HepG2 (cell line): Measurements from ENCODE around the gene SYNGAP1. TPM values are rescaled to one million over a fixed set of nuclear protein-coding genes. Genes with fewer than 3 reads are reported as not detected.

Experiments
- KAT8 ChIP-seq: IDR thresholded peaks from 2 replicates; pipeline ENCODE4 v1.6.1; 2016; ENCODE audit warnings: missing genetic modification reagents, missing compliant biosample characterization
- KDM6A ChIP-seq: IDR thresholded peaks from 2 replicates; pipeline ENCODE4 v1.6.1; 2016; ENCODE audit warnings: low read depth
- KMT2B ChIP-seq: IDR thresholded peaks from 2 replicates; pipeline ENCODE4 v1.6.1; 2016; ENCODE audit warnings: missing genetic modification reagents, missing compliant biosample characterization
- NFATC3 ChIP-seq: sonication (generic); formaldehyde crosslinking; IDR thresholded peaks from 2 replicates; pipeline ENCODE4 v1.5.1; 2020; ENCODE audit warnings: mild to moderate bottlenecking, missing genetic modification reagents
- PHF5A ChIP-seq: IDR thresholded peaks from one replicate; pipeline ENCODE4 v1.6.1; 2018; ENCODE audit warnings: low read depth, missing genetic modification reagents; ENCODE audit not compliant: unreplicated experiment
- PLRG1 ChIP-seq: fragments of 450-650 bp; conservative IDR thresholded peaks from 2 replicates; pipeline ENCODE4 v1.6.1; 2016
- SAFB2 ChIP-seq: sonication (generic); formaldehyde crosslinking; IDR thresholded peaks from 2 replicates; pipeline ENCODE4 v1.5.1; 2020; ENCODE audit warnings: missing genetic modification reagents, low read depth, mild to moderate bottlenecking, borderline replicate concordance
- SALL2 ChIP-seq: sonication (generic); formaldehyde crosslinking; IDR thresholded peaks from 2 replicates; pipeline ENCODE4 v1.8.1; 2023; ENCODE audit warnings: mild to moderate bottlenecking, missing genetic modification reagents, inconsistent platforms
- TMF1 ChIP-seq: sonication (generic); formaldehyde crosslinking; IDR thresholded peaks from 2 replicates; pipeline ENCODE4 v1.8.1; 2022; ENCODE audit warnings: low read depth, missing genetic modification reagents
- ZNF17 ChIP-seq: sonication (generic); formaldehyde crosslinking; IDR thresholded peaks from 2 replicates; pipeline ENCODE4 v1.5.0; 2020; ENCODE audit warnings: mild to moderate bottlenecking, missing genetic modification reagents
- ZNF564 ChIP-seq: sonication (generic); formaldehyde crosslinking; IDR thresholded peaks from 2 replicates; pipeline ENCODE4 v1.8.1; 2023; ENCODE audit warnings: mild to moderate bottlenecking, missing genetic modification reagents
- ZNF644 ChIP-seq: IDR thresholded peaks from 2 replicates; pipeline ENCODE4 v1.6.1; 2016; ENCODE audit warnings: low read depth
- ZNF776 ChIP-seq: sonication (generic); formaldehyde crosslinking; IDR thresholded peaks from 2 replicates; pipeline ENCODE4 v1.4.0; 2020; ENCODE audit warnings: mild to moderate bottlenecking, missing genetic modification reagents
- polyA plus RNA-seq, 8 experiments: library from polyadenylated mRNA; depleted of rRNA in 3 of 8; stranded (reverse) in 7 of 8; unstranded in 1 of 8; fragments of >200 nt; fragmentation: Illumina TruSeq in 4 of 8; extraction: Trizol in 4 of 8; gene quantifications; 2 replicates each; pipeline versions ENCODE4 v1.2.1 to v1.2.3, GENCODE V29; 2011 to 2016; ENCODE audit warnings: low read depth in 4 of 8, missing spikeins in 1 of 8, mixed read lengths in 1 of 8; ENCODE audit not compliant: insufficient read depth in 1 of 8
- total RNA-seq, 5 experiments: library from RNA; depleted of rRNA; stranded (reverse); fragments of >200 nt; fragmentation: Illumina TruSeq; extraction: Trizol; gene quantifications; 2 replicates each; pipeline ENCODE4 v1.2.3, GENCODE V29; 2016; ENCODE audit warnings: low read depth in 1 of 5
- TF ChIP-seq, protein P1 (sequence below): sonication (generic); formaldehyde crosslinking; IDR thresholded peaks from 2 replicates; pipeline ENCODE4 v1.5.0; 2020; ENCODE audit warnings: missing genetic modification reagents
- TF ChIP-seq, protein P2 (sequence below): sonication (generic); formaldehyde crosslinking; IDR thresholded peaks from 2 replicates; pipeline ENCODE4 v1.4.0; 2020; ENCODE audit warnings: missing genetic modification reagents
- TF ChIP-seq, protein P3 (sequence below): sonication (generic); formaldehyde crosslinking; IDR thresholded peaks from 2 replicates; pipeline ENCODE4 v1.5.0; 2020; ENCODE audit warnings: missing genetic modification reagents
- TF ChIP-seq, protein P4 (sequence below): sonication (generic); formaldehyde crosslinking; IDR thresholded peaks from 2 replicates; pipeline ENCODE4 v1.4.0; 2020; ENCODE audit warnings: missing genetic modification reagents
- TF ChIP-seq, protein P5 (sequence below): sonication (generic); formaldehyde crosslinking; IDR thresholded peaks from 2 replicates; pipeline ENCODE4 v1.4.0; 2020; ENCODE audit warnings: missing genetic modification reagents
- TF ChIP-seq, protein P6 (sequence below): sonication (generic); formaldehyde crosslinking; IDR thresholded peaks from 2 replicates; pipeline ENCODE4 v1.5.0; 2020; ENCODE audit warnings: missing genetic modification reagents
- TF ChIP-seq, protein P7 (sequence below): sonication (generic); formaldehyde crosslinking; IDR thresholded peaks from 2 replicates; pipeline ENCODE4 v1.4.0; 2020; ENCODE audit warnings: mild to moderate bottlenecking, low read depth, missing genetic modification reagents

SYNGAP1 gene
- total and polyA plus RNA-seq, 2 of the 13 experiments (the other 11 are each of a cell fraction or from before 2014, with no cell fraction given), result 0.75 to 1.1 TPM

DNA sequence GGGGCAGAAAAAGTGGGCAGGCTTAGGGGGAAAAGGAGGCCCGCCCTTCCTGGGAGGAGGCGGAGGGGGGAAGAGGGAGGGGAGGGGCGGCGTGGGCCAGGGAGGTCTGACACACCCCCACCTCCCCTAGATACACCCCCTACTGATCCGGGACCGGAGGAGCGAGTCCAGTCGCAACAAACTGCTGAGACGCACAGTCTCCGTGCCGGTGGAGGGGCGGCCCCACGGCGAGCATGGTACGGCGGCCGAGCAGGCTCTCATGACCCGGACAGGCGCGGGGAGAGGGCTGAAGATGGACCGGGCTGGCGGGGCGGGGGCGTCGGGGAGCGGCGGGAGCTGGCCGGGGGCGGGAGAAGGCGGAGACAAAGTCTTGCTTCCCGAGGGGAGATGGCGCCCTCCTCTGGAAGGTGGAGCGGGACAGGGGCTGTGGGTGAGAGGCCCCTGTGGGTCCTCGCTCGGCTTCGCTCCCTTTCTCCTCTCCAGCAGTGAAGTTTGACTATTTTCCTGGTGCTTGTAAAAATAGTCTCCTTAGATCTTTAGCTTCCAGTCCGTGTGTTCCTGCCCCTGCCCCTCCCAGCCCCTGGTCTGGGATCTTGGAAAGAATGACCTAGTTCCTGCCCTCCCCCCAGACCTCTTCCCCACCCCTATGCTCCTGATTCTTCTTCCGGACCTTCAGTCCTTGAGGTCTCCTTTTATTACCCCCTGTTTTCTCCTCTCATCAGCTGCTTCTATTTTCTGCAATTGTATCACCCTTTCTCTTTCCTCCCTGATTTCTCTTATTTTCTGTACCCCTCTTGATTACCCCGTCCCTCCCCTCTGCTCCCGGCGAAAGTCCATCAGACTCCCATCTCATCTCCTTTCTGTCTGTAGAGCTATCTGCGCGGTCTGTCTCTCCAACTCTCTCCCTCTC is 6.1 kb downstream of the SYNGAP1 start (continued):
- TF ChIP-seq, protein P1, sequence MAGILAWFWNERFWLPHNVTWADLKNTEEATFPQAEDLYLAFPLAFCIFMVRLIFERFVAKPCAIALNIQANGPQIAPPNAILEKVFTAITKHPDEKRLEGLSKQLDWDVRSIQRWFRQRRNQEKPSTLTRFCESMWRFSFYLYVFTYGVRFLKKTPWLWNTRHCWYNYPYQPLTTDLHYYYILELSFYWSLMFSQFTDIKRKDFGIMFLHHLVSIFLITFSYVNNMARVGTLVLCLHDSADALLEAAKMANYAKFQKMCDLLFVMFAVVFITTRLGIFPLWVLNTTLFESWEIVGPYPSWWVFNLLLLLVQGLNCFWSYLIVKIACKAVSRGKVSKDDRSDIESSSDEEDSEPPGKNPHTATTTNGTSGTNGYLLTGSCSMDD, result no peak
- TF ChIP-seq, protein P2, sequence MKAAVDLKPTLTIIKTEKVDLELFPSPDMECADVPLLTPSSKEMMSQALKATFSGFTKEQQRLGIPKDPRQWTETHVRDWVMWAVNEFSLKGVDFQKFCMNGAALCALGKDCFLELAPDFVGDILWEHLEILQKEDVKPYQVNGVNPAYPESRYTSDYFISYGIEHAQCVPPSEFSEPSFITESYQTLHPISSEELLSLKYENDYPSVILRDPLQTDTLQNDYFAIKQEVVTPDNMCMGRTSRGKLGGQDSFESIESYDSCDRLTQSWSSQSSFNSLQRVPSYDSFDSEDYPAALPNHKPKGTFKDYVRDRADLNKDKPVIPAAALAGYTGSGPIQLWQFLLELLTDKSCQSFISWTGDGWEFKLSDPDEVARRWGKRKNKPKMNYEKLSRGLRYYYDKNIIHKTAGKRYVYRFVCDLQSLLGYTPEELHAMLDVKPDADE, result no peak
- TF ChIP-seq PHF5A, result no peak
- no peak for TF ChIP-seq ZNF564 (CRISPR knock-in tag)
- no peak for TF ChIP-seq KDM6A (CRISPR knock-in tag)
- no peak for TF ChIP-seq SALL2 (CRISPR knock-in tag)
- TF ChIP-seq, protein P3, sequence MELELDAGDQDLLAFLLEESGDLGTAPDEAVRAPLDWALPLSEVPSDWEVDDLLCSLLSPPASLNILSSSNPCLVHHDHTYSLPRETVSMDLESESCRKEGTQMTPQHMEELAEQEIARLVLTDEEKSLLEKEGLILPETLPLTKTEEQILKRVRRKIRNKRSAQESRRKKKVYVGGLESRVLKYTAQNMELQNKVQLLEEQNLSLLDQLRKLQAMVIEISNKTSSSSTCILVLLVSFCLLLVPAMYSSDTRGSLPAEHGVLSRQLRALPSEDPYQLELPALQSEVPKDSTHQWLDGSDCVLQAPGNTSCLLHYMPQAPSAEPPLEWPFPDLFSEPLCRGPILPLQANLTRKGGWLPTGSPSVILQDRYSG (CRISPR knock-in tag), result no peak
- TF ChIP-seq ZNF776, result peak; percentile 22; the same call in 1 of the 2 replicates
- peak; percentile 72 for TF ChIP-seq KAT8
- TF ChIP-seq ZNF644 (CRISPR knock-in tag), result no peak
- TF ChIP-seq, protein P4, sequence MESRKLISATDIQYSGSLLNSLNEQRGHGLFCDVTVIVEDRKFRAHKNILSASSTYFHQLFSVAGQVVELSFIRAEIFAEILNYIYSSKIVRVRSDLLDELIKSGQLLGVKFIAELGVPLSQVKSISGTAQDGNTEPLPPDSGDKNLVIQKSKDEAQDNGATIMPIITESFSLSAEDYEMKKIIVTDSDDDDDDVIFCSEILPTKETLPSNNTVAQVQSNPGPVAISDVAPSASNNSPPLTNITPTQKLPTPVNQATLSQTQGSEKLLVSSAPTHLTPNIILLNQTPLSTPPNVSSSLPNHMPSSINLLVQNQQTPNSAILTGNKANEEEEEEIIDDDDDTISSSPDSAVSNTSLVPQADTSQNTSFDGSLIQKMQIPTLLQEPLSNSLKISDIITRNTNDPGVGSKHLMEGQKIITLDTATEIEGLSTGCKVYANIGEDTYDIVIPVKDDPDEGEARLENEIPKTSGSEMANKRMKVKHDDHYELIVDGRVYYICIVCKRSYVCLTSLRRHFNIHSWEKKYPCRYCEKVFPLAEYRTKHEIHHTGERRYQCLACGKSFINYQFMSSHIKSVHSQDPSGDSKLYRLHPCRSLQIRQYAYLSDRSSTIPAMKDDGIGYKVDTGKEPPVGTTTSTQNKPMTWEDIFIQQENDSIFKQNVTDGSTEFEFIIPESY (CRISPR knock-in tag), result peak; percentile 12; the same call in 1 of the 2 replicates
- TF ChIP-seq KMT2B (CRISPR knock-in tag), result peak; percentile 51; the same call in 1 of the 2 replicates
- no peak for TF ChIP-seq SAFB2 (CRISPR knock-in tag)
- no peak for TF ChIP-seq PLRG1
- TF ChIP-seq, protein P5, sequence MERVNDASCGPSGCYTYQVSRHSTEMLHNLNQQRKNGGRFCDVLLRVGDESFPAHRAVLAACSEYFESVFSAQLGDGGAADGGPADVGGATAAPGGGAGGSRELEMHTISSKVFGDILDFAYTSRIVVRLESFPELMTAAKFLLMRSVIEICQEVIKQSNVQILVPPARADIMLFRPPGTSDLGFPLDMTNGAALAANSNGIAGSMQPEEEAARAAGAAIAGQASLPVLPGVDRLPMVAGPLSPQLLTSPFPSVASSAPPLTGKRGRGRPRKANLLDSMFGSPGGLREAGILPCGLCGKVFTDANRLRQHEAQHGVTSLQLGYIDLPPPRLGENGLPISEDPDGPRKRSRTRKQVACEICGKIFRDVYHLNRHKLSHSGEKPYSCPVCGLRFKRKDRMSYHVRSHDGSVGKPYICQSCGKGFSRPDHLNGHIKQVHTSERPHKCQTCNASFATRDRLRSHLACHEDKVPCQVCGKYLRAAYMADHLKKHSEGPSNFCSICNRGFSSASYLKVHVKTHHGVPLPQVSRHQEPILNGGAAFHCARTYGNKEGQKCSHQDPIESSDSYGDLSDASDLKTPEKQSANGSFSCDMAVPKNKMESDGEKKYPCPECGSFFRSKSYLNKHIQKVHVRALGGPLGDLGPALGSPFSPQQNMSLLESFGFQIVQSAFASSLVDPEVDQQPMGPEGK (CRISPR knock-in tag), result peak; percentile 96
- TF ChIP-seq ZNF17 (CRISPR knock-in tag), result no peak
- no peak for TF ChIP-seq NFATC3 (CRISPR knock-in tag)
- TF ChIP-seq, protein P6, sequence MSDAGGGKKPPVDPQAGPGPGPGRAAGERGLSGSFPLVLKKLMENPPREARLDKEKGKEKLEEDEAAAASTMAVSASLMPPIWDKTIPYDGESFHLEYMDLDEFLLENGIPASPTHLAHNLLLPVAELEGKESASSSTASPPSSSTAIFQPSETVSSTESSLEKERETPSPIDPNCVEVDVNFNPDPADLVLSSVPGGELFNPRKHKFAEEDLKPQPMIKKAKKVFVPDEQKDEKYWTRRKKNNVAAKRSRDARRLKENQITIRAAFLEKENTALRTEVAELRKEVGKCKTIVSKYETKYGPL, result no peak
- TF ChIP-seq, protein P7, sequence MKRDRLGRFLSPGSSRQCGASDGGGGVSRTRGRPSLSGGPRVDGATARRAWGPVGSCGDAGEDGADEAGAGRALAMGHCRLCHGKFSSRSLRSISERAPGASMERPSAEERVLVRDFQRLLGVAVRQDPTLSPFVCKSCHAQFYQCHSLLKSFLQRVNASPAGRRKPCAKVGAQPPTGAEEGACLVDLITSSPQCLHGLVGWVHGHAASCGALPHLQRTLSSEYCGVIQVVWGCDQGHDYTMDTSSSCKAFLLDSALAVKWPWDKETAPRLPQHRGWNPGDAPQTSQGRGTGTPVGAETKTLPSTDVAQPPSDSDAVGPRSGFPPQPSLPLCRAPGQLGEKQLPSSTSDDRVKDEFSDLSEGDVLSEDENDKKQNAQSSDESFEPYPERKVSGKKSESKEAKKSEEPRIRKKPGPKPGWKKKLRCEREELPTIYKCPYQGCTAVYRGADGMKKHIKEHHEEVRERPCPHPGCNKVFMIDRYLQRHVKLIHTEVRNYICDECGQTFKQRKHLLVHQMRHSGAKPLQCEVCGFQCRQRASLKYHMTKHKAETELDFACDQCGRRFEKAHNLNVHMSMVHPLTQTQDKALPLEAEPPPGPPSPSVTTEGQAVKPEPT, result no peak
- no peak for TF ChIP-seq TMF1 (CRISPR knock-in tag)
